ENCODE measurements around the gene LRP2.
"Not testable (repeated sequence)": the region's sequence is repeated elsewhere in the genome, so short reads cannot be mapped to it uniquely, and the experiment has no call there.

Gene LRP2

DNA sequence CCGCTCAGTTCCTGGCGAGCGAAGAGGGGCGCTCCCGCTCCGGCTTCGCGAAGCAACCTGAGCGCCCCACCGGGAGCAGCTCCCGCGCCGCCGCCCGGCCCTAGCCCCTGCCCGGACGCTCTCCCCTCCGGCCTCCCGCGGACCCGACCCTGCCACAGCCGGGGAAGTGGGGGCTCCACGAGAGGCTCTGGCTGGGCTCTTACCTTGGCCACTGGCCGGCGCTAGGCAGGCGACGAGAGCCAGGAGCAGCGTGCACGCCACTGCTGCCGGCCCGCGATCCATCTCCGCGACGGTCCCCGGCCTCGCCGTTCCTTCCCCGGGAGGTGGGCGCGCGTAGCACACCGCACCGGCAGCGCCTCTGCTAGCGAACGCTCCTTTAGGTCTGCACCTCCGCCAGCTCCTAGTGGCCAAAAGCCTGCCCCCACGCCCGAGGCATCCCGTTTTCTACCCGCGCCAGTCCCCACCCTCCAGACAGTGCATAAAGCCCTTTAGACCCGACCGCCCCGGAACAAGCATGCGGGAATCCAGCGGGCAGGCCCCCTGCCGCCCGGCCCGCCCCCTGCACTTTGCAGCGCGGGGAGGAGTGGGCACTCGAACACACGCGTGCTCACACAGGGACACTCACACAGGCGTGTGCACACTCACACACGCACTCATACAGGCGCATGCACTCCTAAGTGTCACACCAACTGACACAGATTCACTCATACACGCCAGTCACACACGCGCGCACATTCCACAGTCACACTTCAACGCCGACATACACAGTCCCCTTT lies at the start of gene LRP2:
Gene LRP2 (minus strand): TSS at position 417 of the 776 bp plus-strand sequence. CDS start 135 bp downstream, at position 282.
- DNase-seq: peak in 2 of 6 experiments; percentile 32 to 56

DNA sequence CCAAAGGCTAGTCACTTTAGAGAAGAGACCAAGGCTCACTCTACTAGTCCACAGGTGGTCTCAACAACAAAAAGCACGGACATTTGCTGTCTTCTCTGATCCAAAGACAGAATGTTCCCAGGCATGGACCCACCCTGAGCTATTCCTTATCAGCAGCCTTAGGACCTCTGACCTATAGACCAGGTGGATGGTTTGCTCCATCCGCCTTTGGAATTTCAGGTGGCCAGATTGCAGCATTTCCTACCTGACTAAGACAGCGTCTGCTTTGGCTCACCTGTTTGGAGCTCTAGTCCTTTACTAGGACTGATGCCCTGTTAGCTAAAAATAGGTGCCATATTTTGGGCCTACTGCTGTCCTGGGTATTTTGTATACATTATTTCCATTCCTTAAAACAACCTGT lies 44.6 kb upstream of the LRP2 start:
- no peak for DNase-seq

DNA sequence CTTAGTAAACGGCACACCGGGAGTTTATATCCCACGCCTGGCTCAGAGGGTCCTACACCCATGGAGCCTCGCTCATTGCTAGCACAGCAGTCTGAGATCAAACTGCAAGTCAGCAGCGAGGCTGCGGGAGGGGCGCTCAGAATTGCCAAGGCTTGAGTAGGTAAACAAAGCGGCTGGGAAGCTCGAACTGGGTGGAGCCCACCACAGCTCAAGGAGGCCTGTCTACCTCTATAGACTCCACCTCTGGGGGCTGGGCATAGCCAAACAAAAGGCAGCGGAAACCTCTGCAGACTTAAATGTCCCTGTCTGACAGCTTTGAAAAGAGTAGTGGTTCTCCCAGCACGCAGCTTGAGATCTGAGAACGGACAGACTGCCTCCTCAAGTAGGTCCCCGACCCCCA lies 37.2 kb upstream of the LRP2 start:
- DNase-seq: not testable (repeated sequence)

DNA sequence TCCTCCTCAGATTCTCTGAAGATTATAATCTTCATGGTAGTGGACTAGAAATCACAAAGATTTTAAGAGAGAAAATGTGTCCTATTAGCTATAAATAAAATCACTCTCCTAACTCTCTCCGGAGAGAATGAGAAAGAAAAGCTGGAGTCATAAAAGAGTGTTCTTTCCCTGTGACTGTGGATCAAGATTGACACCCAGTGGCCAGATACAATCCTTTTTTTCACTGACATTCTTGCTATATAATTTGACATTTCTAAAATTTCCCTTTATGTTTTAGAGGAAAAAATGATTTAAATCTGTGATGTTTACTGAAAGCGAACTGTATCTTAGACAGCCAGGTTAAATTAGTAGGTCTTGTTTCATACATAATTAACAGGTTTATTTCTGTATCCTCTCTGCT lies 35.4 kb upstream of the LRP2 start:
- no peak for DNase-seq

GRCh38 chr2:169395821-169396374 lies 33.6 kb upstream of the LRP2 start:
- DNase-seq: no peak

DNA sequence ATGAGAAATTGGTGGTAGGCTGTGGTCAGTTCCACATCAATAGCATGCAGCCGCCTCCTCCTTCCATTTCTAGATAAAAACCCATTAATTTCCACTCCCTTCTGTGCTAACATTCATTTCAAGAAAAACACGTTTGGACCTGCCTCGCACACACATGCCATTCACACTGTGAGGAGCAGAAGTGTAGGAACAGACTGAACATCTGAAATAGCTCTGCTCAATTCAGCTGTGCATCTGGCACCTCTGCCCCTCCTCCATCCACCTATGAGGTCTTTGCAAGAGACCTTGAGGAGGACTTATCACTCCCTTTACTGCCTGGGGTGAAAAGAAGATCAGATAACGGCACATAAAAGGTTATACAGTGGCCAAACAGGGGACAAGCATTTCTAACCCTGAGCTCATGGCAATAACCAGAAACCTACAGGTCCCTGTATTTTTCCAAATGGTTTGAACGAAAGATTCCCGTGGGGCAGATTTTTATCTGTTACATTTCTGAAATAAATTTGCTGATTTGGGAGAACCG lies 30.8 kb upstream of the LRP2 start:
- DNase-seq: no peak

GRCh38 chr2:169391236-169391635 lies 28.9 kb upstream of the LRP2 start:
- DNase-seq: no peak

DNA sequence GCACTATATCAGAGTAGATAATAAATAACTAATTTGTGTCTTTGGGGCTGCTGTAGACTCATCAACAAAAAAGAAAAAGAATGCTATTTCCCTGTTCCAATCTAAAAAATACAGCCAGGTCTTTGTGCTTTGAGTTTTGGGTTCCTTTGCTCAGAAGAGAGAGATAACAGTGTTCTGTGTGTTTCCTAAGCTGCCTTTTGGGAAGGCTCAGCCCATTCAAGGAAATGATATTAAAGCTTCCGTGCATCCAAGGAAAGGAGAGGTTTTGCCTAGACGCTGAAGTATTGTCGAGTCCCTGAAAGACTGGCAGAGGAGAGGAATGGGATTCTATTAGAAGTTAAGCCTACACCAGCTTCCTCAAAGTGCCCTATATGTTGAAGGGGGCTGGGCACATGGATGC lies 25.8 kb upstream of the LRP2 start:
- DNase-seq: no peak

- DNase-seq: no peak
Observed at GRCh38 chr2:169386722-169387121, 24.4 kb upstream of the LRP2 start.

DNA sequence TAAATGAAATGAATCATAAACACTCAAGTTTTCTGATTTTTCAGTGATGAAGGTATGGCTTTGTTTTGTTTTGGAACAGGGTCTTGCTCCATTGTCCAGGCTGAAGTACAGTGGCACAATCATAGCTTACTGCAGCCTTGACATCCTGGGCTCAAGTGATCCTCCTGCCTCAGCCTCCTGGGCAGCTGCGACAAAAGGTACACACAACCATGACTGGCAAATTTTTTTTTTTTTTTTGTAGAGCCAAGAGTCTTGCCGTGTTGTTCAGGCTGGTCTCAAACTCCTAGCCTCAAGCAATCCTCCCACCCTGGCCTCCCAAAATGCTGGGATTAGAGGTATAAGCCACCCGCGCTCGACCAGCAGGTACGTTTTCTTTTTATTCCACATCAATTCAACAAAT lies 22.5 kb upstream of the LRP2 start:
- no peak for DNase-seq

DNA sequence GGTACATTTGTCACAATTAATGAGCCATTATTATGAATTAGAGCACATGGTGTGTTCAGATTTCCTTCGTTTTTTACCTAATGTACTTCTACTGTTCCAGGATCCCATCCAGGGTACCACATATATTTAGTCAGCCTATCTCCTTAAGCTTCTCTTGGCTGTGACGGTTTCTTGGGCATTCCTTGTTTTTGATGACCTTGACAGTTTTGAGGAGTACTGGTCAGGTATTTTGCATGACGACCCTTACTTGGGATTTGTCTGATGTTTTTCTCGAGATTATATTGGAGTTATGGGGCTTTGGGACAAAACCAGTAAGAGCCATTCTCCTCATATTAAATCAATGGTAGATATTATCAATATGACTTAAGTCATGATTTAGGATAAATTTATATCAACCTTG lies 10.2 kb upstream of the LRP2 start:
- no peak for DNase-seq

- no peak for DNase-seq
Observed at GRCh38 chr2:169366066-169366465, 3.7 kb upstream of the LRP2 start.

DNA sequence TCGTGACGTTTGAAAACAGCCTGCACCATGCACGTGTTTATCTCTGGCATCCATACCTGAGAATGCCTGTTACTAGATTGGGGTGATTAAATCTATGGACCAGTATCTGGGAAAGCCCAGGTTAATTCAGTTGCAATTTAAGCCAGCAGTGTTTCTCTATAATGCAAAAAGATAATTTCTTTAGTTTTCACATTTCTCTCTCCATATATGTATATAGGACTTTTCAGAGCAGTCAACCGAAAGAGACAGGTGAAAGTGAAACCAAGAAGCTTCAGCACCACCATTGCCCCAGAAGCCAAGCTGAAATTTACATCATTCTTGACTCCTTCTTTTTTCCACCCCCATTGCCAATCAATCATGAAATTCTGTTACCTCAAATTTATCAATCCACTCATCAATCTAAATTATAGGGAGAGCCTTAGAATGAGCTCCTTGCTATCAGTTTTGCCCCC lies 2.7 kb upstream of the LRP2 start:
- peak in 2 of 6 experiments; percentile 21 to 22 for DNase-seq

- DNase-seq: peak in 3 of 6 experiments; percentile 2 to 47 (median 16)
Observed at GRCh38 chr2:169363560-169364150, 1.3 kb upstream of the LRP2 start.

DNA sequence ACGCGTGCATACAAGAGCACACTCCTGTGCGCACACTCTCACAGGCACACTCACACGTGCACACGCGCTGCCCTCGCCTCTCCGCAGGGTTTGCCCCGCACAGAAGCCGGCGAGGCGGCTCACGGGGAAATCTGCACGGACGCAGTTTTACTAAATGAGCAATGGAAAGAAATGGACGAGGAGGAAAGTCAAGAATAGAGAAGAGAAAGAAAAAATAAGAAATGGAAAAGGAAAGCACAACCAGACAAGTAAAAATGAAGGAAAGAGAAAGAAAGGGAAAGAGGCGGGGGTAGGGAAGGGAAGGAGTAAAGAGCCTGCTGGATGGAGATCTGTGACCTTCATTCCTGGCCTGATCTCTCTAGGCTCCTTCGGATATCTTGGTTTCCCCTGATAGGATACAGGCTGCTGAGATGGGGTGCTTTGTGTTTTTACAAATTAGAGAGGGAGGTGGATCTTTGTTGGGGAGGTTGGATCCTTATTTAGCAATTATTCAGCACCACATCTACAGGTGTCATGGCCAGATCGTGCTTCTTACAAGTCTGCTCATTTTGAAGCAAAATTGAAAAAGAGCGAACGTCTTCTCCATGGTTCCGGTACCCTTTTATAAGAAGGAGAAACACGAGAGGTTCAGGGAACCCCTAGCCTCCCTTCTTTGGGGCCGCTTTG lies 693 bp upstream of the LRP2 start:
- peak in 2 of 6 experiments; percentile 13 to 47 for DNase-seq

GRCh38 chr2:169361706-169362117 lies 622 bp downstream of the LRP2 start:
- DNase-seq: no peak

DNA sequence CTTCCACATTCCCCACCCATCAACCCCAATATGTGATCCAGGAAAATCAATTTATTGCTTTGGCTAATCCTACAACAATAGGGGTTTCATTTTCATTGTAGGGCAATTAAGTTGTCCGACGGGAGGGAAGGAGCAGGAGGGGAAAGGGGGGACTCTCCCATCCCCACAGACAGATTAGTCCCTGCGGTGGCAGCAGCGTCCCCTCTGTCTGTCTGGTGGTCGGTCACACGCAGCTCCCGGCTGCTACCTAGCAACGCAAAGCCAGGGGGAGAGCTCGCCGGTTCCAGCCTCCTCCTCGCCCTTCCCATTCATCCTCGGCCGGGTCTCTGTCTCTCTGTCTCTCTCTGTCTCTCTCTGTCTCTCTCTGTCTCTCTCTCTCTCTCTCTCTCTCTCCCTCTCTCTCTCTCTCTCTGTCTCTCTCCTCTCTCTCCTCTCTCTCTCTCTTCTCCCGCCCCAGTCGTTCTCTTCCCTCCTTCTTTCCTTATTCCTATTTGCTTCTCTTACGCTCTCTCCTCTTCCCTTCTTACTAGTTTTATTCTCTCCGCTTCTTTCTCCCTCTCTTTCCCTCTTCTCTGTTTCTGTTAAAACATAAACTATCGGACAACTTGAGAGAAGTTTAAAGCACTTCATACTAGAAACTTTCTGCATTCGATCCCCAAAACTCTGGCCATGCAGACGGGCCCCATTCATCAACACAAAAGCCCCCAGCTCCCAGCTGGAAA lies 1.2 kb downstream of the LRP2 start:
- no peak for DNase-seq

- DNase-seq: no peak
Observed at GRCh38 chr2:169358016-169358415, 4.3 kb downstream of the LRP2 start.

GRCh38 chr2:169354244-169354643 lies 8.1 kb downstream of the LRP2 start:
- DNase-seq: no peak

- DNase-seq: no peak
Observed at GRCh38 chr2:169351725-169352124, 10.6 kb downstream of the LRP2 start.

- DNase-seq: no peak
Observed at GRCh38 chr2:169349535-169349934, 12.8 kb downstream of the LRP2 start.

DNA sequence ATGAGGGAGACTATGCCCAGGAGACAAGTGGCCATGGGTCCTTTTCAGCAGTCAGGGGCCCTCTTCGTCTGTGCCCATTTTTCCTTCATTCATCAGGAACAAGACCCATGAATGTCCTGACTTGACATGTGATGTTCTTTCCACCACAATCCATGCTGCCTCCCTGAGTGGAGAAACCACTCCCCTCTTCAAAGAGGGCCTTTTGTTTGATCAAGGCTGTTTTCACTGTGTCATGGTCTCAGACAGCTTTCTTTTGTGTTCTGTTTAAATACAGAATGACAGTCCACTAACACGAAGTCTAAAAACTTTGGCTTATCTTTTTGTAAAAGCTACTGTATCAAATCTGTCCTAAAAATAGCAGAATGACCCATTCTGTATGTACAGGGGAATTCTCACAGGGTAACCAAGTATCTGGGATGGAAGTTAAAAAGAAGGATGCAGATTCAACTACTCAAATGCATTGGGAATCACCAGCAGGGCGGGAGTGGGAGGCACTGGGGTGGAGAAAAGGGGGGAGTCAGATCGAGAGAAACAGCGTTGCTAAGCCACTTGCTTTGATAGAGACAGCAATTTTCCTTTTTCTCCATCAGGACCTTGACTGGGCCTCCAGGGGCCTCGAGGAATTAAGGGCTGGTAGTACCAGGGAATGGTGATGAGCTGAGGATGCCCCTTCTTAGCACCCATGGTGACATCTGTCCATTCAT lies 13.9 kb downstream of the LRP2 start:
- no peak for DNase-seq

Data from stimulated activated naive CD4-positive, alpha-beta T cell (primary cell).